ENCODE measurements around the gene CTBP1.

CTBP1 gene

DNA sequence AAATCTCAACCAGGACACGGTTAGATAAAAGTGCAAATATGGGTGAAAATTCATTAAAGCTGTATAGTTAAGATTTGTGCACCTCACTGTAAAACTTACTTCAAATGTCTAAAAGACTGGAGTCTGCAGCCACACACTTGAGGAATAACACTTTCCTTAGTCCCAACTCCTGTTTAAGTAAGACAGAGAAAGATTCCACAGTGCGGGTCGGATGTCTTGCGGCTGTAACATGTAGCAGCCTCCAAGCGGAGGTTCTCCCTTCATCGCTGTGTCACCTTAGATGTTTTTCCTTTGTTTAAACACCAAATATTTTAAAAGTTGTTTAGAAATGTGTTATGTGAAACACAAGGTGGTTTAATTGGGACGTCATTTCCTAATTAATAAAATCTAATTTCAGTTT is 39.9 kb upstream of the CTBP1 start:
- Histone ChIP-seq H3K36me3 (ENCODE audit: control insufficient read depth in 1 of 2, insufficient read depth in 2 of 2, low read depth in 1 of 2, low read length in 2 of 2) (peaks cover 3 to 11% of the 10 kb centered on the region in 2 experiments), H2BK12ac (ENCODE audit: low read length in 2 of 2) (no peak overlapping the region), H2BK5ac (ENCODE audit: low read depth, low read length, poor library complexity, severe bottlenecking) (no peak overlapping the region), H2BK15ac (ENCODE audit: low read depth, poor library complexity, severe bottlenecking) (no peak overlapping the region), H2AFZ (ENCODE audit: low read depth, low read length) (no peak overlapping the region), H2BK120ac (ENCODE audit: low read depth, low read length) (no peak overlapping the region), H3K9ac (ENCODE audit: low read length) (peak overlapping the region; percentile 92), H3K4me3 (ENCODE audit: insufficient read depth in 1 of 2, low read depth in 1 of 2, low read length in 2 of 2) (peak overlapping the region in 1 of 2 experiments; percentile 81), H3K4me2 (ENCODE audit: low read length, poor library complexity, severe bottlenecking) (no peak overlapping the region), H3K27me3 (ENCODE audit: control insufficient read depth in 1 of 2, insufficient read depth in 1 of 2, low read length in 2 of 2) (no peaks in the 10 kb centered on the region), H3K4ac (ENCODE audit: low read depth in 1 of 2, low read length in 2 of 2) (no peak overlapping the region), H2AK5ac (ENCODE audit: low read length, severe bottlenecking) (no peak overlapping the region), H3K9me3 (ENCODE audit: control insufficient read depth, low read length) (no peaks in the 10 kb centered on the region), H3K4me1 (ENCODE audit: control insufficient read depth, insufficient read depth, low read depth, low read length) (peaks cover 37% of the 10 kb centered on the region), H3K79me1 (replicated peaks; ENCODE audit: low read length, poor library complexity, severe bottlenecking) (peaks cover 6% of the 10 kb centered on the region), H4K8ac (ENCODE audit: low read length) (no peak overlapping the region), H4K91ac (ENCODE audit: low read length) (no peak overlapping the region), H3K14ac (ENCODE audit: low read length in 2 of 2) (no peak overlapping the region), H3K27ac (ENCODE audit: low read length, poor library complexity, severe bottlenecking) (no peak overlapping the region), H3K18ac (ENCODE audit: low read depth in 1 of 2, low read length in 2 of 2) (no peak overlapping the region), H3K23ac (ENCODE audit: low read length in 2 of 2) (no peak overlapping the region)
- 6% methylated on average over 4 of the region's 7 CpGs for WGBS
- DNase-seq, result no peak

DNA sequence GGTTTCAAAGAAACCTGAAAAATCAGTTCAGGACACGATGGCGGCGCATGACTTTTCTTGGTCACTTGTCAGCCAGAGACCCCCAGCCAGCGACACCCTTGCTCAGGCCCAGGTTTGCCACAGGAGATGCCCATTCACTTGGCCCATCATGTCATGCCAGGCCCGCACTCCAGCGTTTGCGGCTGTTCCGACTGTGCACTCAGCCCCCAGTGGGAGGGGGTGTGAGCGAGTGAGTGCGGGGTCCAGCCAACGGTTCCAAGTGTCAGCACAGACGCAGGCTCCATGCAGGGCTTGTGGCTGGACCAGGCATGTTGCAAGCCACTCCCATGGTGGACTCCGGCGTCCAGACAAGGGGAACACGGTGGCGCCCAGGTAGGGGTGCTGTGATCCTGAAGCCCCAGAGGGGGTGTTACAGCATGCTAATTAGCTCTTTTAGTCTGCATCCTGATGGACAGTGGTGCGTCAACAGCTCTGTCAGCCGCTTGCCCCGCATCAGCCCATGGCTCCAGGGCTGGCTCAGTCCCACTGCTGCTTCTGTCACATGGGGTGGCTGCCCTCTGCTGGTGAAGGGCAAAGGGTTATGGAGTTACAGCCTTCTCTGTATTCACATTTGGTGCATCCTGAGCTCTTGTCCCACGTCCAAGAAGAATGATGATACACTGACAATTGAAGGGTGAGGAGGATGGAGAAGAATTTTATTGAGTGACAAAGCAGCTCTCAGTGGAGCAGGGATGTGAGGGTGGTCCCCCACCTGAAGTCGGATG is 37.0 kb upstream of the CTBP1 start:
- H3K9me3 ChIP-seq (ENCODE audit: control insufficient read depth, low read length), result no peaks in the 10 kb centered on the region
- peaks cover 6% of the 10 kb centered on the region for H3K79me1 ChIP-seq (replicated peaks; ENCODE audit: low read length, poor library complexity, severe bottlenecking)
- no peak overlapping the region for H3K23ac ChIP-seq (ENCODE audit: low read length in 2 of 2)
- H3K4me1 ChIP-seq (ENCODE audit: control insufficient read depth, insufficient read depth, low read depth, low read length), result peaks cover 19% of the 10 kb centered on the region
- H3K9ac ChIP-seq (ENCODE audit: low read length), result no peak overlapping the region
- no peak overlapping the region for H3K4me3 ChIP-seq (ENCODE audit: insufficient read depth in 1 of 2, low read depth in 1 of 2, low read length in 2 of 2)
- H2AFZ ChIP-seq (ENCODE audit: low read depth, low read length), result no peak overlapping the region
- peaks cover 0 to 1% of the 10 kb centered on the region in 2 experiments for H3K27me3 ChIP-seq (ENCODE audit: control insufficient read depth in 1 of 2, insufficient read depth in 1 of 2, low read length in 2 of 2)
- no peak overlapping the region for H3K4ac ChIP-seq (ENCODE audit: low read depth in 1 of 2, low read length in 2 of 2)
- no peak overlapping the region for H2BK120ac ChIP-seq (ENCODE audit: low read depth, low read length)
- H3K36me3 ChIP-seq (ENCODE audit: control insufficient read depth in 1 of 2, insufficient read depth in 2 of 2, low read depth in 1 of 2, low read length in 2 of 2), result no peaks in the 10 kb centered on the region
- H3K18ac ChIP-seq (ENCODE audit: low read depth in 1 of 2, low read length in 2 of 2), result no peak overlapping the region
- no peak overlapping the region for H3K4me2 ChIP-seq (ENCODE audit: low read length, poor library complexity, severe bottlenecking)
- peak; percentile 74 for DNase-seq
- peak overlapping the region; percentile 56 for H4K91ac ChIP-seq (ENCODE audit: low read length)
- no peak overlapping the region for H3K14ac ChIP-seq (ENCODE audit: low read length in 2 of 2)
- 64% methylated on average over 21 of the region's 21 CpGs for WGBS
- H3K27ac ChIP-seq (ENCODE audit: low read length, poor library complexity, severe bottlenecking), result no peak overlapping the region
- H2BK12ac ChIP-seq (ENCODE audit: low read length in 2 of 2), result no peak overlapping the region
- H4K8ac ChIP-seq (ENCODE audit: low read length), result peak overlapping the region; percentile 50
- H2BK5ac ChIP-seq (ENCODE audit: low read depth, low read length, poor library complexity, severe bottlenecking), result no peak overlapping the region
- H2AK5ac ChIP-seq (ENCODE audit: low read length, severe bottlenecking), result no peak overlapping the region
- no peak overlapping the region for H2BK15ac ChIP-seq (ENCODE audit: low read depth, poor library complexity, severe bottlenecking)

- H3K9ac ChIP-seq (ENCODE audit: low read length), result no peak overlapping the region
- no peak overlapping the region for H3K4me3 ChIP-seq (ENCODE audit: insufficient read depth in 1 of 2, low read depth in 1 of 2, low read length in 2 of 2)
- H3K4me1 ChIP-seq (ENCODE audit: control insufficient read depth, insufficient read depth, low read depth, low read length), result peaks cover 15% of the 10 kb centered on the region
- no peak for DNase-seq
- no peak overlapping the region for H2AFZ ChIP-seq (ENCODE audit: low read depth, low read length)
- H2AK5ac ChIP-seq (ENCODE audit: low read length, severe bottlenecking), result no peak overlapping the region
- H3K79me1 ChIP-seq (replicated peaks; ENCODE audit: low read length, poor library complexity, severe bottlenecking), result peaks cover 6% of the 10 kb centered on the region
- no peaks in the 10 kb centered on the region for H3K9me3 ChIP-seq (ENCODE audit: control insufficient read depth, low read length)
- H3K14ac ChIP-seq (ENCODE audit: low read length in 2 of 2), result no peak overlapping the region
- no peak overlapping the region for H3K4ac ChIP-seq (ENCODE audit: low read depth in 1 of 2, low read length in 2 of 2)
- H2BK12ac ChIP-seq (ENCODE audit: low read length in 2 of 2), result no peak overlapping the region
- no peak overlapping the region for H4K8ac ChIP-seq (ENCODE audit: low read length)
- no peak overlapping the region for H2BK15ac ChIP-seq (ENCODE audit: low read depth, poor library complexity, severe bottlenecking)
- no peak overlapping the region for H2BK120ac ChIP-seq (ENCODE audit: low read depth, low read length)
- H2BK5ac ChIP-seq (ENCODE audit: low read depth, low read length, poor library complexity, severe bottlenecking), result no peak overlapping the region
- no peaks in the 10 kb centered on the region for H3K36me3 ChIP-seq (ENCODE audit: control insufficient read depth in 1 of 2, insufficient read depth in 2 of 2, low read depth in 1 of 2, low read length in 2 of 2)
- H3K4me2 ChIP-seq (ENCODE audit: low read length, poor library complexity, severe bottlenecking), result no peak overlapping the region
- H3K27ac ChIP-seq (ENCODE audit: low read length, poor library complexity, severe bottlenecking), result no peak overlapping the region
- WGBS, result 79% methylated on average over 9 of the region's 11 CpGs
- no peak overlapping the region for H3K18ac ChIP-seq (ENCODE audit: low read depth in 1 of 2, low read length in 2 of 2)
- no peak overlapping the region for H3K23ac ChIP-seq (ENCODE audit: low read length in 2 of 2)
- peaks cover 0 to 7% of the 10 kb centered on the region in 2 experiments for H3K27me3 ChIP-seq (ENCODE audit: control insufficient read depth in 1 of 2, insufficient read depth in 1 of 2, low read length in 2 of 2)
- no peak overlapping the region for H4K91ac ChIP-seq (ENCODE audit: low read length)
Measured at GRCh38 chr4:1285151-1285789, 36.3 kb upstream of the CTBP1 start.

DNA sequence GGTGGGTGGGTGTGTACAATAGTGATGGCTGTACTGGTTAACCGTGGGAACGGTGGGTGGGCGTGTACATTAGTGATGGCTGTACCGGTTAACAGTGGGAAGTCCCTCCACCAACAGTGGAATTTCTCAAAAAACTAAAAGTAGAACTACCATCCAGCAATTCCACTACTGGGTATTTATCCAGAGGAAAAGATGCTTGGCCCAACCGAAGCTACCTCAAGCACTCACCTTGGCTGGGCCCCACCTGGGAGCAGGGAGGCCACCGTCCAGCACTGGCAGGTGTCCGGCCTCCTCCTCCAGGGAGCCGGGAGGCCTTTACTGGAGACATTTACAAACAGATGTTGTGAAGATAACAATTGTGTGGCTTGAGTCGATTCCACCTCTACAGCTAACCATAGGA is 34.8 kb upstream of the CTBP1 start:
- Histone ChIP-seq H2BK5ac (ENCODE audit: low read depth, low read length, poor library complexity, severe bottlenecking) (no peak overlapping the region), H3K27me3 (ENCODE audit: control insufficient read depth in 1 of 2, insufficient read depth in 1 of 2, low read length in 2 of 2) (peaks cover 4 to 11% of the 10 kb centered on the region in 2 experiments), H4K91ac (ENCODE audit: low read length) (no peak overlapping the region), H3K14ac (ENCODE audit: low read length in 2 of 2) (no peak overlapping the region), H3K79me1 (replicated peaks; ENCODE audit: low read length, poor library complexity, severe bottlenecking) (peaks cover 6% of the 10 kb centered on the region), H2BK12ac (ENCODE audit: low read length in 2 of 2) (no peak overlapping the region), H3K4me3 (ENCODE audit: insufficient read depth in 1 of 2, low read depth in 1 of 2, low read length in 2 of 2) (no peak overlapping the region), H3K36me3 (ENCODE audit: control insufficient read depth in 1 of 2, insufficient read depth in 2 of 2, low read depth in 1 of 2, low read length in 2 of 2) (no peaks in the 10 kb centered on the region), H3K18ac (ENCODE audit: low read depth in 1 of 2, low read length in 2 of 2) (no peak overlapping the region), H2BK15ac (ENCODE audit: low read depth, poor library complexity, severe bottlenecking) (no peak overlapping the region), H3K27ac (ENCODE audit: low read length, poor library complexity, severe bottlenecking) (no peak overlapping the region), H3K4ac (ENCODE audit: low read depth in 1 of 2, low read length in 2 of 2) (no peak overlapping the region), H3K4me2 (ENCODE audit: low read length, poor library complexity, severe bottlenecking) (no peak overlapping the region), H2AFZ (ENCODE audit: low read depth, low read length) (no peak overlapping the region), H3K9me3 (ENCODE audit: control insufficient read depth, low read length) (no peaks in the 10 kb centered on the region), H3K23ac (ENCODE audit: low read length in 2 of 2) (no peak overlapping the region), H2AK5ac (ENCODE audit: low read length, severe bottlenecking) (no peak overlapping the region), H2BK120ac (ENCODE audit: low read depth, low read length) (no peak overlapping the region), H3K9ac (ENCODE audit: low read length) (no peak overlapping the region), H4K8ac (ENCODE audit: low read length) (no peak overlapping the region), H3K4me1 (ENCODE audit: control insufficient read depth, insufficient read depth, low read depth, low read length) (peaks cover 14% of the 10 kb centered on the region)
- no peak for DNase-seq
- WGBS, result 91% methylated on average over 7 of the region's 9 CpGs

All from mesenchymal stem cell (in vitro differentiated cells and primary cell).